ENCODE data around the gene RBMS3.

Gene RBMS3

GRCh38 chr3:29590461-29590860, 309.6 kb downstream of the RBMS3 start:
- DNase-seq = no peak

GRCh38 chr3:29591579-29591978, 310.7 kb downstream of the RBMS3 start:
- no peak for DNase-seq

- no peak for DNase-seq
These were observed 312.9 kb downstream of the RBMS3 start for GRCh38 chr3:29593802-29594201.

GRCh38 chr3:29594261-29594660, 313.4 kb downstream of the RBMS3 start:
- peak; percentile 76 for DNase-seq

- peak; percentile 35 for DNase-seq
These were observed 316.6 kb downstream of the RBMS3 start for GRCh38 chr3:29597376-29598008.

- no peak for DNase-seq
These were observed 321.2 kb downstream of the RBMS3 start for GRCh38 chr3:29601861-29602585.

- DNase-seq = peak; percentile 69
These were observed 325.0 kb downstream of the RBMS3 start for GRCh38 chr3:29605845-29606244.

- no peak for DNase-seq
These were observed 325.5 kb downstream of the RBMS3 start for GRCh38 chr3:29606416-29606815.

- DNase-seq = no peak
These were observed 327.8 kb downstream of the RBMS3 start for GRCh38 chr3:29608414-29609327.

- no peak for DNase-seq
These were observed 328.5 kb downstream of the RBMS3 start for GRCh38 chr3:29609328-29609811.

- peak; percentile 45 for DNase-seq
These were observed 329.9 kb downstream of the RBMS3 start for GRCh38 chr3:29610781-29611180.

- DNase-seq = no peak
These were observed 330.4 kb downstream of the RBMS3 start for GRCh38 chr3:29611252-29611651.

GRCh38 chr3:29612536-29612935, 331.7 kb downstream of the RBMS3 start:
- DNase-seq = no peak

- no peak for DNase-seq
These were observed 334.1 kb downstream of the RBMS3 start for GRCh38 chr3:29614954-29615353.

- no peak for DNase-seq
These were observed 337.8 kb downstream of the RBMS3 start for GRCh38 chr3:29618395-29619282.

GRCh38 chr3:29619676-29620075, 338.8 kb downstream of the RBMS3 start:
- DNase-seq = no peak

- DNase-seq = no peak
These were observed 346.6 kb downstream of the RBMS3 start for GRCh38 chr3:29627136-29628117.

GRCh38 chr3:29628795-29629194, 347.9 kb downstream of the RBMS3 start:
- no peak for DNase-seq

- DNase-seq = no peak
These were observed 355.0 kb downstream of the RBMS3 start for GRCh38 chr3:29635888-29636287.

GRCh38 chr3:29637068-29637467, 356.2 kb downstream of the RBMS3 start:
- no peak for DNase-seq
